ENCODE data around the gene SCUBE3. TPM values are rescaled to one million over a fixed set of nuclear protein-coding genes. Genes with fewer than 3 reads are reported as not detected.

Gene SCUBE3
- total and polyA plus RNA-seq, 2 experiments from 2014 or later: 78.2 to 78.7 TPM

GRCh38 chr6:35216412-35216732 is 2.6 kb downstream of the SCUBE3 start:
- TF ChIP-seq CTCF (IDR thresholded peaks at IDR 0.05; ENCODE audit: low read depth, low read length): no peak
- Histone ChIP-seq H3K4me1 (ENCODE audit: low read depth) (peaks cover 60% of the 10 kb centered on the region), H3K36me3 (no peaks in the 10 kb centered on the region), H3K27me3 (peaks cover 14% of the 10 kb centered on the region), H3K27ac (peak overlapping the region; percentile 92), H3K9me3 (ENCODE audit: low read depth) (no peaks in the 10 kb centered on the region), H3K4me3 (peak overlapping the region; percentile 68)
- no peak for DNase-seq (ENCODE audit: low read depth in 1 of 2, low spot score in 1 of 2)

DNA sequence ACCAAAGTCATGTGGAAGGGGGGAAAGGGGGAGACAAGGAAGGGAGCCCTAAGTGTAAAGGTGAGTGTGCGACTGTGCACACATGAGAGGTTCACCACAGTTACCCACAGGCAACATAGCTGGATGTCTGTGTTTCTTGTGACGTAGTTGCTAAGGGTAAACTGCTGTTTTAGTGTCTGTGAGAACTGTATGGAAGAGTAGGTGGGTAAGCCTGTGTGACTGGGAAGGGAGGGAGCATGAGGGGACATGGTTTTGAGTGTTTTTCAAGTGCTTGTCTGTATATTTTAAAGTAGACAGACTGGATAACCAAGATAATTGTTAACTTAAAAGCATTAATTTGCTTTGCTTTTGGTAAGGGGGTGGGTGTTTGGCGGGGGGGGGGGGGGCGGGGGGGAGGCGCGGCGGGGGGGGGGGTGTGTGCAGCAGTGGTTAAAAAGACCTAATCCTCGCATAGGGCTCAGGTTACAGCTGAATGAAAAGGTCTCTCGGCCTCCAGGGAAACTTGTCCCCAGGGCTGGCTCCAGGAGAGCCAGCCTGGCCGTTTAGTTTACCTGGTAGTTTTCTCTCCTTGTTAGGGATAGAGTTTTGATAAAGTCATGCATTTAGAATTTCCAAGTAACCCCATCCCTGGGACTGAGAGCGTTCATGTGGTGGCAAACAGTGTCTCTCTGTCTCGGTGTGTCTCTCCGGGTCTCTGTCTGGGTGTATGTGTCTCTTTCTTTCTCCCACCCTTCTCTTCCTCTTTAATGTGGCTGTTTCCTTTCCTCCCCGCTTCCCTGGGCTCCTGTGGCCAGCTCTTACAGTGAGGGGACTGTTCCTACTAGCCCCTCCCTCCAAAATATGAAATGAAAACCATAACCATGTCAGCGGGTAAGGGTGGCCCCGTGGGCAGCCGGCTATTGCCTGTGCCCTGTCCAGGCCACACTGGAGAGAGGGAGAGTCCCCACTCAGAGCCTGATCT is 3.4 kb downstream of the SCUBE3 start:
- Histone ChIP-seq H3K4me3 (peak overlapping the region; percentile 68), H3K9me3 (ENCODE audit: low read depth) (no peaks in the 10 kb centered on the region), H3K27ac (peak overlapping the region; percentile 92), H3K4me1 (ENCODE audit: low read depth) (peaks cover 60% of the 10 kb centered on the region), H3K36me3 (no peaks in the 10 kb centered on the region), H3K27me3 (peaks cover 8% of the 10 kb centered on the region)
- no peak for TF ChIP-seq CTCF (IDR thresholded peaks at IDR 0.05; ENCODE audit: low read depth, low read length)
- peak in 1 of 2 donors; percentile 68 for DNase-seq (ENCODE audit: low read depth in 1 of 2, low spot score in 1 of 2)

DNA sequence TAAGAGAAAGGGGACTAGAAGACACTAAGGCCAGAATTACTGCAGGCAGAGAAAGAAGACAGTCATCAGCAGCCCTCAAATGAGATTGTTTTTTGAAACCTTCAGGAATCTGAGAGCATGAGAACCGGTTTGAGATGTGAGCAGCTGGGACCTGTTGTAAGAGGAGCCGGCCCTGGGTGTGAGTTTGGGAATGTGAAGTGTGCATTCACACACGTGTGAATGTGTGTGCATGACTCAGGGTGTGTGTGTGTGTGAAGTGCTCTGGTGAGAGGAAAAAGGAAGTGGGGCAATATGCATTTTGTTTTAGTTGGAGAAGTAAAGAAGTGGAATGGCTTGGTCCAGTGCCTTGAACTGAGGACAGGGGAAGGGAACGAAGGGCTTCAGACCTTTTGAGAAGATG is 4.3 kb downstream of the SCUBE3 start:
- no peaks in the 10 kb centered on the region for H3K27me3 ChIP-seq
- H3K36me3 ChIP-seq: no peaks in the 10 kb centered on the region
- H3K9me3 ChIP-seq (ENCODE audit: low read depth): no peaks in the 10 kb centered on the region
- DNase-seq (ENCODE audit: low read depth in 1 of 2, low spot score in 1 of 2): peak in 1 of 2 donors; percentile 47
- H3K27ac ChIP-seq: peak overlapping the region; percentile 83
- H3K4me3 ChIP-seq: peak overlapping the region; percentile 17
- H3K4me1 ChIP-seq (ENCODE audit: low read depth): peaks cover 54% of the 10 kb centered on the region
- no peak for TF ChIP-seq CTCF (IDR thresholded peaks at IDR 0.05; ENCODE audit: low read depth, low read length)

DNA sequence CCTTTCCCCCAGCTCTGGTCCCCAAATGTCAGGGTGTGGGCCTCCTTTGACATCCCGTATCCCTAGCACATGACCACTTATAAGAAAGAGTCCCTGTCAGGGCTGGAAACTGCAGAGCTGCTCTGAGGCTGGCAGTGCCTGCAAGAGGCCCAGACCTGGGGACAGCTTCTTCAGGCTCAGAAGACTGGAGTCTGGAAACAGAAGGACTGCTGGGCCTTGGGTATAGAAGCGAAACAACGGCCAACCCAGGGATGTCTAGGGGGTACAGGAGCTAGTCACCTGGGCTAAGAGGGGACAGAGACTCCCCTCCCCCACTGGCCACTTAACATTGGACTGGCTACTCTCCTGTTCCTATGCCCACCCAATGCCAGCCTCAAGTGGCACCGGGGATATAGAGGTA is 4.7 kb downstream of the SCUBE3 start:
- no peak for TF ChIP-seq CTCF (IDR thresholded peaks at IDR 0.05; ENCODE audit: low read depth, low read length)
- Histone ChIP-seq H3K27ac (peak overlapping the region; percentile 83), H3K4me1 (ENCODE audit: low read depth) (peaks cover 53% of the 10 kb centered on the region), H3K4me3 (no peak overlapping the region), H3K9me3 (ENCODE audit: low read depth) (no peaks in the 10 kb centered on the region), H3K27me3 (no peaks in the 10 kb centered on the region), H3K36me3 (no peaks in the 10 kb centered on the region)
- no peak for DNase-seq (ENCODE audit: low read depth in 1 of 2, low spot score in 1 of 2)

DNA sequence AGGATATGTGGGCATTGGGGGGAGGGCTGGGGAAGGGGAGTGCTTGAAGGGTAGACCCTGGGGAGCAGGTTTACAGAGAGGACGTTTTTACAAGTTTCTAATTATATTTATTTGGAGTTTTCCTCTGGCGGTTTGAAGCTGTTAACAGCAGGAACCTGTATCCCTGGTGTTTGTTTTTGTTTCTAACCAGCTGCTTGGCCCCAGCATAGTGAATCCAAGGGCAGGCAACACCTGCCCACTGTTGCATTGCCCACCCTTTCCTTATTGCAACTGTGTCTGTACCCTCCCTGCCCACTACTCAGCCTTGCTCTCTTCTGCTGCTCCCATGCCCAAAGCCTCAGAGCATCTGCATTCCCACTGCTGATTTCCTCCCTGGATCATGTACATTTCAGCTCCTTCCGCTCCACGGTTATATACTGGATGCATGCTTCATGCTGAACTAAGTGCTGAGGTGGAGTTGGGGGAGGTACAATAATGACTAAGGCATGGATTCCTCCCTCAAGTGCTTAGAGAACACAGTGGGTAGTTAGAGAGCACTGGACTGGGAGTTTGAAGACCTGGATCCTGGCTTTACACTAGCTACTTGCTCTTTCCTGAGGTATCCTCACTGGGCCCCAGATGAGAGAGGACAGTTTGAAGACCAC is 6.0 kb downstream of the SCUBE3 start:
- no peak for TF ChIP-seq CTCF (IDR thresholded peaks at IDR 0.05; ENCODE audit: low read depth, low read length)
- DNase-seq (ENCODE audit: low read depth in 1 of 2, low spot score in 1 of 2): no peak
- H3K27me3 ChIP-seq: no peaks in the 10 kb centered on the region
- H3K36me3 ChIP-seq: no peaks in the 10 kb centered on the region
- H3K27ac ChIP-seq: peak overlapping the region; percentile 83
- H3K4me1 ChIP-seq (ENCODE audit: low read depth): peaks cover 54% of the 10 kb centered on the region
- no peaks in the 10 kb centered on the region for H3K9me3 ChIP-seq (ENCODE audit: low read depth)
- H3K4me3 ChIP-seq: no peak overlapping the region

Measured in cardiac muscle cell (in vitro differentiated cells and primary cell).